Stimulated activated naive CD8-positive, alpha-beta T cell treated with anti-CD3 and anti-CD28 coated beads, Interleukin-15, amount 100 ng/mL, for 72 hours (primary cell): ENCODE data around the gene LRP3.
A peak's percentile ranks its signal among the peaks of the same experiment; 100 is the strongest.

Experiments used
- ATAC-seq: fragments of 150-1000 bp; cut with Tn5 transposase; 2 replicates; pipeline ENCODE4 v1.10.0; 2021; ENCODE audit warnings: mild to moderate bottlenecking, moderate library complexity
- DNase-seq, 2 donors: peaks; one replicate each; pipeline ENCODE4 v3.0.0; 2021 to 2022
- H3K27ac Mint-ChIP-seq, 2 donors: one replicate each; pipeline ENCODE4 v1.8.0; 2022; ENCODE audit warnings: mild to moderate bottlenecking in 2 of 2, mixed read lengths in 2 of 2, moderate library complexity in 2 of 2
- H3K27me3 Mint-ChIP-seq: one replicate; pipeline ENCODE4 v1.8.0; 2022; ENCODE audit warnings: mixed read lengths
- H3K4me1 Mint-ChIP-seq: one replicate; pipeline ENCODE4 v1.8.0; 2022; ENCODE audit warnings: mild to moderate bottlenecking, mixed read lengths
- H3K4me3 Mint-ChIP-seq, 2 donors: one replicate each; pipeline ENCODE4 v1.8.0; 2022; ENCODE audit warnings: mild to moderate bottlenecking in 2 of 2, mixed read lengths in 2 of 2, moderate library complexity in 1 of 2
- H3K9me3 Mint-ChIP-seq, 2 donors: one replicate each; pipeline ENCODE4 v1.8.0; 2022; ENCODE audit warnings: mixed read lengths in 2 of 2

The LRP3 gene

GRCh38 chr19:33233056-33233873 lies 39.1 kb downstream of the LRP3 start:
- Mint-ChIP-seq H3K27me3 (peaks cover 15% of the 10 kb centered on the region), H3K4me1 (peaks cover 5% of the 10 kb centered on the region), H3K27ac (no peak overlapping the region), H3K9me3 (peaks cover 6% of the 10 kb centered on the region in 2 donors), H3K4me3 (no peak overlapping the region)
- no peak for ATAC-seq
- no peak for DNase-seq

- Mint-ChIP-seq H3K9me3 (no peaks in the 10 kb centered on the region), H3K4me1 (peaks cover 5% of the 10 kb centered on the region), H3K4me3 (no peak overlapping the region), H3K27me3 (peaks cover 8% of the 10 kb centered on the region), H3K27ac (no peak overlapping the region)
- no peak for DNase-seq
- no peak for ATAC-seq
Observed at GRCh38 chr19:33234092-33234491, 40.0 kb downstream of the LRP3 start.

- H3K4me3 Mint-ChIP-seq, result no peak overlapping the region
- no peak for DNase-seq
- ATAC-seq, result no peak
- no peak overlapping the region for H3K27ac Mint-ChIP-seq
- peaks cover 8% of the 10 kb centered on the region for H3K27me3 Mint-ChIP-seq
- no peaks in the 10 kb centered on the region for H3K9me3 Mint-ChIP-seq
- peaks cover 5% of the 10 kb centered on the region for H3K4me1 Mint-ChIP-seq
Observed at GRCh38 chr19:33234736-33235135, 40.6 kb downstream of the LRP3 start.

GRCh38 chr19:33235269-33235995 lies 41.3 kb downstream of the LRP3 start:
- Mint-ChIP-seq H3K9me3 (no peaks in the 10 kb centered on the region), H3K4me1 (peaks cover 5% of the 10 kb centered on the region), H3K4me3 (no peak overlapping the region), H3K27me3 (peaks cover 7% of the 10 kb centered on the region), H3K27ac (no peak overlapping the region)
- ATAC-seq (peak; percentile 66), DNase-seq (peak; percentile 68)

GRCh38 chr19:33235996-33236350 lies 41.8 kb downstream of the LRP3 start:
- ATAC-seq, result no peak
- no peak for DNase-seq
- Mint-ChIP-seq H3K27me3 (peaks cover 1% of the 10 kb centered on the region), H3K27ac (no peak overlapping the region), H3K4me3 (no peak overlapping the region), H3K4me1 (peaks cover 5% of the 10 kb centered on the region), H3K9me3 (no peaks in the 10 kb centered on the region)

GRCh38 chr19:33236696-33237390 lies 42.7 kb downstream of the LRP3 start:
- Mint-ChIP-seq H3K9me3 (no peaks in the 10 kb centered on the region), H3K4me3 (no peak overlapping the region), H3K27ac (no peak overlapping the region)

GRCh38 chr19:33238481-33239149 lies 44.5 kb downstream of the LRP3 start:
- Mint-ChIP-seq H3K4me3 (no peak overlapping the region), H3K4me1 (peaks cover 5% of the 10 kb centered on the region), H3K9me3 (no peaks in the 10 kb centered on the region), H3K27me3 (peaks cover 8% of the 10 kb centered on the region), H3K27ac (no peak overlapping the region)
- no peak for ATAC-seq
- no peak for DNase-seq

More at GRCh38 chr19:33236696-33237390, 42.7 kb downstream of the LRP3 start:
- DNase-seq, result no peak
- no peak for ATAC-seq
- Mint-ChIP-seq H3K27me3 (no peaks in the 10 kb centered on the region), H3K4me1 (peaks cover 5% of the 10 kb centered on the region)

- Mint-ChIP-seq H3K9me3 (no peaks in the 10 kb centered on the region), H3K27me3 (peaks cover 8% of the 10 kb centered on the region), H3K4me3 (no peak overlapping the region), H3K27ac (no peak overlapping the region), H3K4me1 (peaks cover 5% of the 10 kb centered on the region)
- no peak for ATAC-seq
- no peak for DNase-seq
Observed at GRCh38 chr19:33239223-33239975, 45.3 kb downstream of the LRP3 start.

- H3K4me3 Mint-ChIP-seq, result no peak overlapping the region
- peaks cover 8% of the 10 kb centered on the region for H3K27me3 Mint-ChIP-seq
- ATAC-seq (no peak), DNase-seq (no peak)
- H3K9me3 Mint-ChIP-seq, result peaks cover 0 to 7% of the 10 kb centered on the region in 2 donors
- H3K27ac Mint-ChIP-seq, result no peak overlapping the region
- peaks cover 3% of the 10 kb centered on the region for H3K4me1 Mint-ChIP-seq
Observed at GRCh38 chr19:33240181-33240771, 46.1 kb downstream of the LRP3 start.

- Mint-ChIP-seq H3K4me1 (no peaks in the 10 kb centered on the region), H3K9me3 (peaks cover 0 to 7% of the 10 kb centered on the region in 2 donors), H3K27ac (no peak overlapping the region), H3K4me3 (no peak overlapping the region), H3K27me3 (peaks cover 8% of the 10 kb centered on the region)
- no peak for ATAC-seq
- no peak for DNase-seq
Observed at GRCh38 chr19:33241091-33241529, 47.0 kb downstream of the LRP3 start.

GRCh38 chr19:33241530-33242101 lies 47.5 kb downstream of the LRP3 start:
- Mint-ChIP-seq H3K4me1 (no peaks in the 10 kb centered on the region), H3K27ac (no peak overlapping the region), H3K4me3 (no peak overlapping the region), H3K9me3 (peaks cover 0 to 7% of the 10 kb centered on the region in 2 donors), H3K27me3 (peaks cover 8% of the 10 kb centered on the region)
- ATAC-seq (peak; percentile 47), DNase-seq (no peak)

GRCh38 chr19:33242131-33242530 lies 48.0 kb downstream of the LRP3 start:
- Mint-ChIP-seq H3K4me1 (no peaks in the 10 kb centered on the region), H3K27me3 (peaks cover 8% of the 10 kb centered on the region), H3K4me3 (no peak overlapping the region), H3K27ac (peak overlapping the region in 1 of 2 donors; percentile 30), H3K9me3 (peaks cover 0 to 7% of the 10 kb centered on the region in 2 donors)
- no peak for DNase-seq
- no peak for ATAC-seq

- Mint-ChIP-seq H3K4me1 (no peaks in the 10 kb centered on the region), H3K27me3 (peaks cover 8% of the 10 kb centered on the region), H3K27ac (no peak overlapping the region), H3K9me3 (peaks cover 0 to 7% of the 10 kb centered on the region in 2 donors), H3K4me3 (no peak overlapping the region)
- DNase-seq (no peak), ATAC-seq (no peak)
Observed at GRCh38 chr19:33242911-33243310, 48.8 kb downstream of the LRP3 start.
